K562 (cell line): Measurements from ENCODE around the gene SNX19. TPM values are rescaled to one million over a fixed set of nuclear protein-coding genes. Genes with fewer than 3 reads are reported as not detected.
"Not testable (repeated sequence)": the region's sequence is repeated elsewhere in the genome, so short reads cannot be mapped to it uniquely, and the experiment has no call there.

Source experiments
- ATAC-seq: fragments of 200-7000 bp; cut with Tn5 transposase; 3 replicates; pipeline ENCODE4 v1.9.1; 2020; ENCODE audit warnings: moderate library complexity
- BruUV-seq: library from RNA; stranded (reverse); fragments of 400-500 nt; replicated peaks from 2 replicates; lab custom pipeline; 2021; lab: Mats Ljungman, UMichigan
- CTCF ChIA-PET: fragments of 300-600 bp; formaldehyde crosslinking; extraction: SDS; loops from one replicate; lab custom pipeline; 2021; ENCODE audit warnings: low intra/inter-chr PET ratio; lab: Yijun Ruan, JAX
- POLR2A ChIA-PET: fragments of 300-600, 350-650 bp; sonication (Branson Sonifier 250); formaldehyde crosslinking; extraction: SDS; loops from one replicate; lab custom pipeline; 2021; ENCODE audit warnings: antibody characterized with exemption, inconsistent platforms; lab: Yijun Ruan, JAX
- DNase-seq, 4 experiments: peaks; one replicate each; pipeline versions ENCODE4 v3.0.0 to v3.0.0-alpha.2; 2011 to 2018; ENCODE audit warnings: low spot score in 3 of 4, mixed read lengths in 3 of 4; ENCODE audit errors: extremely low read depth in 1 of 4
- FAIRE-seq: peaks from 2 replicates; lab custom pipeline; 2011; peaks lifted over from hg19 to GRCh38; lab: Jason Lieb, UNC
- H2AFZ ChIP-seq: 2 replicates; pipeline ENCODE4 v1.6.0; 2011; ENCODE audit warnings: low read depth, low read length, control low read depth, inconsistent platforms
- H3K27ac ChIP-seq: fragments of 200-600 bp; 3 replicates; pipeline ENCODE4 v1.8.0; 2011; ENCODE audit warnings: low read depth, mild to moderate bottlenecking, control low read depth, inconsistent platforms, low read length, moderate library complexity, mixed read lengths; ENCODE audit errors: extremely low read depth
- H3K27me3 ChIP-seq, 2 experiments: fragments of 300-600 bp in 1 of 2; 2 replicates in 1 of 2; 3 replicates in 1 of 2; pipeline versions ENCODE4 v1.6.0 to v1.8.0; 2011; ENCODE audit warnings: inconsistent platforms in 2 of 2, low read length in 2 of 2, mild to moderate bottlenecking in 1 of 2, mixed read lengths in 1 of 2, moderate library complexity in 1 of 2; ENCODE audit not compliant: control insufficient read depth in 2 of 2, insufficient read depth in 2 of 2
- H3K36me3 ChIP-seq: fragments of 300-600 bp; 3 replicates; pipeline ENCODE4 v1.8.0; 2011; ENCODE audit warnings: mild to moderate bottlenecking, low read length, inconsistent platforms; ENCODE audit not compliant: control insufficient read depth, insufficient read depth
- H3K4me1 ChIP-seq, 2 experiments: fragments of 200-600 bp in 1 of 2; replicated peaks in 1 of 2; 2 replicates in 1 of 2; 3 replicates in 1 of 2; pipeline versions ENCODE4 v1.5.1 to v1.8.0; 2011; ENCODE audit warnings: inconsistent platforms in 2 of 2, low read length in 2 of 2, mild to moderate bottlenecking in 1 of 2, mixed read lengths in 1 of 2, moderate library complexity in 1 of 2; ENCODE audit not compliant: control insufficient read depth in 2 of 2, insufficient read depth in 2 of 2
- H3K4me2 ChIP-seq: 2 replicates; pipeline ENCODE4 v1.6.1; 2011; ENCODE audit warnings: low read length, control low read depth, inconsistent platforms, mixed read lengths; ENCODE audit not compliant: insufficient read depth
- H3K4me3 ChIP-seq: fragments of 200-600 bp; sonication (generic), shearing (Covaris generic); 2 replicates; pipeline ENCODE4 v1.5.1; 2016; ENCODE audit warnings: control low read depth, inconsistent platforms
- H3K79me2 ChIP-seq: fragments of 200-600 bp; 3 replicates; pipeline ENCODE4 v1.8.0; 2011; ENCODE audit warnings: low read length, inconsistent platforms; ENCODE audit not compliant: control insufficient read depth, insufficient read depth
- H3K9ac ChIP-seq, 2 experiments: 2 replicates each; pipeline versions ENCODE4 v1.6.0 to v1.6.1; 2011; ENCODE audit warnings: low read depth in 2 of 2, low read length in 2 of 2, control low read depth in 1 of 2, inconsistent platforms in 1 of 2, mild to moderate bottlenecking in 1 of 2, mixed read lengths in 1 of 2; ENCODE audit not compliant: insufficient read depth in 1 of 2
- H3K9me1 ChIP-seq: one replicate; pipeline ENCODE4 v1.6.0; 2011; ENCODE audit warnings: inconsistent platforms, mild to moderate bottlenecking, low read length, moderate library complexity; ENCODE audit not compliant: control insufficient read depth, insufficient read depth
- H3K9me3 ChIP-seq: replicated peaks from 2 replicates; pipeline ENCODE4 v1.5.1; 2011; ENCODE audit warnings: low read depth, low read length, inconsistent platforms; ENCODE audit not compliant: control insufficient read depth, insufficient read depth
- H4K20me1 ChIP-seq: replicated peaks from 2 replicates; pipeline ENCODE4 v1.6.1; 2011; ENCODE audit warnings: low read length, inconsistent platforms, mixed read lengths; ENCODE audit not compliant: control insufficient read depth, insufficient read depth
- CC2D1A ChIP-seq: fragments of 450-650 bp; IDR thresholded peaks from 2 replicates; pipeline ENCODE4 v1.6.1; 2017; ENCODE audit warnings: mild to moderate bottlenecking
- CTCF ChIP-seq, 3 experiments: IDR thresholded peaks in 2 of 3; conservative IDR thresholded peaks in 1 of 3; 2 replicates each; pipeline ENCODE4 v1.5.1; 2011 to 2012; ENCODE audit warnings: low read length in 3 of 3, mild to moderate bottlenecking in 3 of 3, control low read depth in 2 of 3, improper control_type of control experiment in 1 of 3, inconsistent platforms in 1 of 3, low read depth in 1 of 3, mixed read lengths in 1 of 3, moderate library complexity in 1 of 3; ENCODE audit not compliant: insufficient read depth in 2 of 3
- E2F4 ChIP-seq: sonication (generic); formaldehyde crosslinking; IDR thresholded peaks from 2 replicates; pipeline ENCODE4 v1.8.0; 2022; ENCODE audit warnings: mild to moderate bottlenecking, low read depth, missing genetic modification reagents
- KDM1A ChIP-seq, 2 experiments: fragments of 450-650 bp; IDR thresholded peaks; 2 replicates each; pipeline ENCODE4 v1.6.1; 2016; ENCODE audit warnings: mild to moderate bottlenecking in 2 of 2
- MBD2 ChIP-seq: sonication (generic); IDR thresholded peaks from 2 replicates; pipeline ENCODE4 v1.6.1; 2016; ENCODE audit warnings: low read depth, borderline replicate concordance
- TCF7L2 ChIP-seq: fragments of 150-350 bp; IDR thresholded peaks from 2 replicates; pipeline ENCODE4 v1.6.1; 2016; ENCODE audit warnings: low read depth, mild to moderate bottlenecking, low read length, moderate library complexity
- ZNF133 ChIP-seq: fragments of 250-450 bp; sonication (Bioruptor Pico); IDR thresholded peaks from 2 replicates; pipeline ENCODE4 v1.4.0; 2020; ENCODE audit warnings: mild to moderate bottlenecking
- ZNF146 ChIP-seq: IDR thresholded peaks from one replicate; pipeline ENCODE4 v1.6.1; 2018; ENCODE audit warnings: missing compliant biosample characterization; ENCODE audit not compliant: unreplicated experiment
- ZSCAN29 ChIP-seq: fragments of 450-650 bp; IDR thresholded peaks from 2 replicates; pipeline ENCODE4 v1.6.1; 2017
- WGBS: fragments of 100-300 bp; shearing (Covaris generic); methylation state at CpG from one replicate; pipeline ENCODE4 v1.1.6; 2016; ENCODE audit warnings: low coverage, mixed read lengths; ENCODE audit not compliant: insufficient coverage; ENCODE audit errors: missing lambda C conversion rate; 5-methylcytosine and 5-hydroxymethylcytosine counted together
- in situ Hi-C: fragments of 300-500 bp; cut with MboI; formaldehyde crosslinking; loops from 4 replicates; pipeline ENCODE4 v1.15.0; 2018; ENCODE audit warnings: inconsistent platforms, mixed read lengths
- intact Hi-C: fragments of 100-400 bp; cut with micrococcal nuclease; formaldehyde crosslinking; loops from 2 replicates; pipeline ENCODE4 v1.14.2; 2022
- polyA plus RNA-seq, 8 experiments: library from polyadenylated mRNA; depleted of rRNA in 4 of 8; stranded (reverse) in 5 of 8; unstranded in 3 of 8; fragments of >200 nt; fragmentation: Nextera tagmentation in 2 of 8; fragmentation: Illumina TruSeq in 1 of 8; extraction: Ambion mirVana in 2 of 8; extraction: Trizol in 1 of 8; gene quantifications; 2 replicates each; pipeline versions ENCODE4 v1.2.1 to v1.2.3, GENCODE V29; 2011 to 2014; ENCODE audit warnings: inconsistent platforms in 1 of 8, missing spikeins in 1 of 8
- total RNA-seq, 7 experiments: library from RNA; depleted of rRNA in 6 of 7; stranded (reverse); fragments of >200 nt in 6 of 7; fragmentation: Illumina TruSeq in 2 of 7; extraction: Trizol in 2 of 7; gene quantifications; 2 replicates each; pipeline versions ENCODE4 v1.2.1 to v1.2.3, GENCODE V29; 2011 to 2021; ENCODE audit warnings: low replicate concordance in 1 of 7

The SNX19 gene
- total and polyA plus RNA-seq, 9 of the 15 experiments (the other 6 are each of a cell fraction or from before 2014, with no cell fraction given), result 2.2 to 31.3 (median 19.6) TPM

GRCh38 chr11:130855707-130856106, 60.6 kb downstream of the SNX19 start:
- H3K9me3 ChIP-seq, in situ Hi-C loops, FAIRE-seq, H3K4me2 ChIP-seq, H3K79me2 ChIP-seq, H3K36me3 ChIP-seq, ATAC-seq, H3K27ac ChIP-seq, BruUV-seq, H3K27me3 ChIP-seq, intact Hi-C loops, H2AFZ ChIP-seq, H3K4me3 ChIP-seq, POLR2A ChIA-PET, DNase-seq: not testable (repeated sequence)
- CTCF ChIA-PET, result interaction anchor here (1.0 kb wide), 1 partner anchor 421 kb away, joined by 4 read pairs; no protein-coding TSS in a partner anchor
- TF ChIP-seq ZNF146, result peak; percentile 53
- 0 out of 4 replicates have a peak, but pooled peaks of 1 of the 2 experiments have one; percentile 17 for TF ChIP-seq KDM1A (IDR thresholded peaks at IDR 0.05)
- TF ChIP-seq, all 486 proteins: peak for 2; not testable (repeated sequence) for 484
- not testable (repeated sequence) for H3K4me1 ChIP-seq, H3K9ac ChIP-seq, H4K20me1 ChIP-seq, H3K9me1 ChIP-seq
- no CpG with 5 or more reads among the region's 2 CpGs for WGBS

GRCh38 chr11:130854483-130854882, 61.8 kb downstream of the SNX19 start:
- 0% methylated on average over 3 of the region's 4 CpGs for WGBS
- H3K79me2 ChIP-seq, result no peaks in the 10 kb centered on the region
- DNase-seq (no peak), FAIRE-seq (no peak), ATAC-seq (no peak)
- no peak overlapping the region for H2AFZ ChIP-seq
- H3K36me3 ChIP-seq, result no peaks in the 10 kb centered on the region
- H3K4me1 ChIP-seq, result no peaks in the 10 kb centered on the region
- H3K9me3 ChIP-seq, result no peaks in the 10 kb centered on the region
- intact Hi-C loops, result no loop called here
- no peak overlapping the region for H3K9ac ChIP-seq
- no peak overlapping the region for H3K27ac ChIP-seq
- BruUV-seq, result no TSS peak
- no peak overlapping the region for H3K4me3 ChIP-seq
- H4K20me1 ChIP-seq, result no peaks in the 10 kb centered on the region
- no peak overlapping the region for H3K4me2 ChIP-seq
- no peaks in the 10 kb centered on the region for H3K9me1 ChIP-seq
- ChIA-PET POLR2A (no interaction called here), CTCF (no interaction called here)
- no peaks in the 10 kb centered on the region; a peak in 1 of 5 replicates for H3K27me3 ChIP-seq
- in situ Hi-C loops, result no loop called here
- TF ChIP-seq ZNF133 (CRISPR knock-in tag) (no peak), ZSCAN29 (no peak), E2F4 (CRISPR knock-in tag) (no peak), CTCF (IDR thresholded peaks at IDR 0.05 in 2 of 3, conservative IDR thresholded peaks at IDR 0.05 in 1 of 3; ENCODE audit: insufficient read depth in 2 of 3, low read depth in 1 of 3, low read length in 3 of 3) (no peak), TCF7L2 (no peak), CC2D1A (no peak), MBD2 (no peak)
